H9 (cell line): ENCODE data around the gene GNB1L. TPM values are rescaled to one million over a fixed set of nuclear protein-coding genes. Genes with fewer than 3 reads are reported as not detected.
A peak's percentile ranks its signal among the peaks of the same experiment; 100 is the strongest.

ENCODE experiments used
- DNase-seq: peaks from one replicate; pipeline ENCODE4 v3.0.0-alpha.2; 2017
- H2AFZ ChIP-seq: one replicate; pipeline ENCODE4 v1.6.1; 2013; ENCODE audit warnings: mild to moderate bottlenecking, low read length, control low read depth, moderate library complexity
- H2AK5ac ChIP-seq: 2 replicates; pipeline ENCODE4 v1.6.1; 2013; ENCODE audit warnings: low read length, control low read depth, mixed read lengths; ENCODE audit not compliant: insufficient read length
- H2BK120ac ChIP-seq: one replicate; pipeline ENCODE4 v1.6.1; 2013; ENCODE audit warnings: low read depth, mild to moderate bottlenecking, low read length, control low read depth, inconsistent platforms; ENCODE audit not compliant: poor library complexity, severe bottlenecking
- H2BK12ac ChIP-seq: 2 replicates; pipeline ENCODE4 v1.6.1; 2013; ENCODE audit warnings: low read length, control low read depth, mixed read lengths, low read depth; ENCODE audit not compliant: insufficient read length
- H2BK15ac ChIP-seq: 2 replicates; pipeline ENCODE4 v1.6.1; 2013; ENCODE audit warnings: low read depth, low read length, control low read depth
- H2BK20ac ChIP-seq: one replicate; pipeline ENCODE4 v1.6.1; 2013; ENCODE audit warnings: low read depth, mild to moderate bottlenecking, low read length, control low read depth, inconsistent platforms; ENCODE audit not compliant: poor library complexity, severe bottlenecking
- H2BK5ac ChIP-seq: 2 replicates; pipeline ENCODE4 v1.6.1; 2013; ENCODE audit warnings: low read length, control low read depth, mixed read lengths; ENCODE audit not compliant: insufficient read length
- H3K14ac ChIP-seq: 2 replicates; pipeline ENCODE4 v1.6.1; 2013; ENCODE audit warnings: low read length, control low read depth; ENCODE audit not compliant: insufficient read depth
- H3K18ac ChIP-seq: 2 replicates; pipeline ENCODE4 v1.6.1; 2013; ENCODE audit warnings: low read depth, mild to moderate bottlenecking, mixed read lengths, low read length, control low read depth; ENCODE audit not compliant: insufficient read length
- H3K23ac ChIP-seq: 2 replicates; pipeline ENCODE4 v1.6.1; 2013; ENCODE audit warnings: low read length, control low read depth, mixed read lengths, low read depth; ENCODE audit not compliant: insufficient read length
- H3K23me2 ChIP-seq: 2 replicates; pipeline ENCODE4 v1.6.1; 2013; ENCODE audit warnings: low read depth, mild to moderate bottlenecking, mixed read lengths, low read length, control low read depth; ENCODE audit not compliant: insufficient read length, poor library complexity, severe bottlenecking
- H3K27ac ChIP-seq: 2 replicates; pipeline ENCODE4 v1.5.1; 2013; ENCODE audit warnings: low read length, control low read depth, mixed read lengths, low read depth; ENCODE audit not compliant: insufficient read length
- H3K27me3 ChIP-seq: 2 replicates; pipeline ENCODE4 v1.6.1; 2013; ENCODE audit warnings: low read length, control low read depth, inconsistent platforms; ENCODE audit not compliant: insufficient read depth
- H3K4ac ChIP-seq: 2 replicates; pipeline ENCODE4 v1.6.1; 2013; ENCODE audit warnings: low read depth, mild to moderate bottlenecking, control low read depth, inconsistent platforms, low read length, moderate library complexity
- H3K4me1 ChIP-seq: 2 replicates; pipeline ENCODE4 v1.6.1; 2013; ENCODE audit warnings: low read length, control low read depth, inconsistent platforms; ENCODE audit not compliant: insufficient read depth
- H3K4me2 ChIP-seq: 2 replicates; pipeline ENCODE4 v1.6.1; 2013; ENCODE audit warnings: low read length, control low read depth, mixed read lengths; ENCODE audit not compliant: insufficient read length, insufficient read depth
- H3K56ac ChIP-seq: 2 replicates; pipeline ENCODE4 v1.6.1; 2013; ENCODE audit warnings: low read depth, mild to moderate bottlenecking, mixed read lengths, low read length, control low read depth; ENCODE audit not compliant: insufficient read length
- H3K79me1 ChIP-seq: 2 replicates; pipeline ENCODE4 v1.6.1; 2013; ENCODE audit warnings: low read depth, mild to moderate bottlenecking, moderate library complexity, low read length, control low read depth, inconsistent platforms; ENCODE audit not compliant: insufficient read depth, poor library complexity, severe bottlenecking
- H3K79me2 ChIP-seq: 2 replicates; pipeline ENCODE4 v1.6.1; 2013; ENCODE audit warnings: low read length, control low read depth, inconsistent platforms; ENCODE audit not compliant: insufficient read depth
- H3K9ac ChIP-seq: 2 replicates; pipeline ENCODE4 v1.6.1; 2013; ENCODE audit warnings: low read length, control low read depth, mixed read lengths; ENCODE audit not compliant: insufficient read length; ENCODE audit errors: extremely low read depth
- H3K9me3 ChIP-seq: one replicate; pipeline ENCODE4 v1.6.1; 2013; ENCODE audit warnings: low read depth, low read length, inconsistent platforms; ENCODE audit not compliant: control insufficient read depth
- H3T11ph ChIP-seq: one replicate; pipeline ENCODE4 v1.6.1; 2013; ENCODE audit warnings: mild to moderate bottlenecking, low read length, control low read depth, inconsistent platforms
- H4K20me1 ChIP-seq: one replicate; pipeline ENCODE4 v1.6.1; 2013; ENCODE audit not compliant: control insufficient read depth, insufficient read length, insufficient read depth
- H4K5ac ChIP-seq: 2 replicates; pipeline ENCODE4 v1.6.1; 2013; ENCODE audit warnings: low read depth, mild to moderate bottlenecking, mixed read lengths, low read length, control low read depth; ENCODE audit not compliant: insufficient read length
- H4K8ac ChIP-seq: replicated peaks from 2 replicates; pipeline ENCODE4 v1.6.1; 2013; ENCODE audit warnings: low read length, control low read depth, mixed read lengths, low read depth; ENCODE audit not compliant: insufficient read length
- H4K91ac ChIP-seq: 2 replicates; pipeline ENCODE4 v1.6.1; 2013; ENCODE audit warnings: low read depth, mild to moderate bottlenecking, moderate library complexity, mixed read lengths, low read length, control low read depth; ENCODE audit not compliant: insufficient read length
- H3K27ac Mint-ChIP-seq, 3 experiments: 2 replicates in 2 of 3; 3 replicates in 1 of 3; pipeline ENCODE4 v1.8.0; 2020 to 2021; ENCODE audit warnings: mixed read lengths in 3 of 3, mild to moderate bottlenecking in 1 of 3, moderate library complexity in 1 of 3
- H3K27me3 Mint-ChIP-seq: 2 replicates; pipeline ENCODE4 v1.8.0; 2021; ENCODE audit warnings: low read depth, mild to moderate bottlenecking, moderate library complexity, mixed read lengths
- H3K36me3 Mint-ChIP-seq, 3 experiments: 2 replicates in 2 of 3; 3 replicates in 1 of 3; pipeline ENCODE4 v1.8.0; 2020 to 2021; ENCODE audit warnings: low read depth in 3 of 3, mixed read lengths in 3 of 3; ENCODE audit not compliant: insufficient read depth in 1 of 3
- H3K4me1 Mint-ChIP-seq, 2 experiments: 2 replicates each; pipeline ENCODE4 v1.8.0; 2020; ENCODE audit warnings: mixed read lengths in 2 of 2
- H3K4me3 Mint-ChIP-seq, 2 experiments: 2 replicates in 1 of 2; 3 replicates in 1 of 2; pipeline ENCODE4 v1.8.0; 2020 to 2021; ENCODE audit warnings: mild to moderate bottlenecking in 2 of 2, mixed read lengths in 2 of 2, moderate library complexity in 1 of 2
- H3K9me3 Mint-ChIP-seq, 2 experiments: 2 replicates in 1 of 2; 3 replicates in 1 of 2; pipeline ENCODE4 v1.8.0; 2020; ENCODE audit warnings: mild to moderate bottlenecking in 2 of 2, mixed read lengths in 2 of 2, moderate library complexity in 1 of 2
- WGBS: extraction: QIAGEN DNeasy Blood & Tissue Kit; methylation state at CpG from one replicate; pipeline ENCODE4 v1.1.7; 2013; ENCODE audit warnings: missing lambda C conversion rate, low lambda C conversion rate, mixed read lengths; ENCODE audit not compliant: insufficient read length; ENCODE audit errors: extremely low coverage; 5-methylcytosine and 5-hydroxymethylcytosine counted together
- total RNA-seq: library from RNA; stranded (reverse); gene quantifications from 2 replicates; pipeline ENCODE4 v1.2.1, GENCODE V29; 2021
- TF ChIP-seq, protein P1 (sequence below): fragments of 200-600 bp; sonication (generic); conservative IDR thresholded peaks from 3 replicates; pipeline ENCODE4 v1.8.0; 2021; ENCODE audit warnings: antibody characterized with exemption, mild to moderate bottlenecking

The GNB1L gene
- total RNA-seq, 1 experiment from 2014 or later, result 22.4 TPM

GRCh38 chr22:19901577-19902244, 47.0 kb upstream of the GNB1L start:
- H3K4me1 Mint-ChIP-seq, result peaks cover 10 to 18% of the 10 kb centered on the region in 2 experiments
- TF ChIP-seq, protein P1, sequence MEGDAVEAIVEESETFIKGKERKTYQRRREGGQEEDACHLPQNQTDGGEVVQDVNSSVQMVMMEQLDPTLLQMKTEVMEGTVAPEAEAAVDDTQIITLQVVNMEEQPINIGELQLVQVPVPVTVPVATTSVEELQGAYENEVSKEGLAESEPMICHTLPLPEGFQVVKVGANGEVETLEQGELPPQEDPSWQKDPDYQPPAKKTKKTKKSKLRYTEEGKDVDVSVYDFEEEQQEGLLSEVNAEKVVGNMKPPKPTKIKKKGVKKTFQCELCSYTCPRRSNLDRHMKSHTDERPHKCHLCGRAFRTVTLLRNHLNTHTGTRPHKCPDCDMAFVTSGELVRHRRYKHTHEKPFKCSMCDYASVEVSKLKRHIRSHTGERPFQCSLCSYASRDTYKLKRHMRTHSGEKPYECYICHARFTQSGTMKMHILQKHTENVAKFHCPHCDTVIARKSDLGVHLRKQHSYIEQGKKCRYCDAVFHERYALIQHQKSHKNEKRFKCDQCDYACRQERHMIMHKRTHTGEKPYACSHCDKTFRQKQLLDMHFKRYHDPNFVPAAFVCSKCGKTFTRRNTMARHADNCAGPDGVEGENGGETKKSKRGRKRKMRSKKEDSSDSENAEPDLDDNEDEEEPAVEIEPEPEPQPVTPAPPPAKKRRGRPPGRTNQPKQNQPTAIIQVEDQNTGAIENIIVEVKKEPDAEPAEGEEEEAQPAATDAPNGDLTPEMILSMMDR, result no peak
- Histone ChIP-seq H3K4me2 (no peak overlapping the region), H2BK15ac (no peak overlapping the region), H3K18ac (no peak overlapping the region), H4K91ac (no peak overlapping the region), H4K20me1 (no peaks in the 10 kb centered on the region), H3K79me1 (no peaks in the 10 kb centered on the region), H3K27me3 (no peaks in the 10 kb centered on the region), H2BK120ac (no peak overlapping the region), H3K9me3 (no peaks in the 10 kb centered on the region), H2AK5ac (no peak overlapping the region), H3K56ac (no peak overlapping the region), H3K14ac (no peak overlapping the region), H4K5ac (no peak overlapping the region), H2BK12ac (no peak overlapping the region), H4K8ac (no peak overlapping the region), H3K27ac (no peak overlapping the region), H2BK5ac (no peak overlapping the region), H3K23ac (no peak overlapping the region), H3K9ac (no peak overlapping the region), H3K4ac (no peak overlapping the region), H2AFZ (no peak overlapping the region), H2BK20ac (no peak overlapping the region), H3T11ph (no peak overlapping the region), H3K79me2 (no peaks in the 10 kb centered on the region), H3K4me1 (no peaks in the 10 kb centered on the region; the same call in 1 of the 2 replicates), H3K23me2 (no peaks in the 10 kb centered on the region)
- no CpG with 5 or more reads among the region's 11 CpGs for WGBS
- no peak for DNase-seq
- H3K27ac Mint-ChIP-seq, result 0 out of 7 replicates have a peak overlapping the region, but pooled peaks of 2 of the 3 experiments have one; percentile 5 to 13
- H3K36me3 Mint-ChIP-seq, result peaks cover 0 to 2% (median 0%) of the 10 kb centered on the region in 3 experiments; a peak in 1 of 7 replicates
- H3K9me3 Mint-ChIP-seq, result no peaks in the 10 kb centered on the region
- H3K27me3 Mint-ChIP-seq, result no peaks in the 10 kb centered on the region; the same call in 1 of the 2 replicates
- H3K4me3 Mint-ChIP-seq, result no peak overlapping the region; a peak in 1 of 5 replicates
